GM19467 (cell line): ENCODE measurements around the gene UCN3.
A peak's percentile ranks its signal among the peaks of the same experiment; 100 is the strongest.
"Not testable (repeated sequence)": the region's sequence is repeated elsewhere in the genome, so short reads cannot be mapped to it uniquely, and the experiment has no call there.

Experiments
- ATAC-seq: cut with Tn5 transposase; IDR thresholded peaks from one replicate; pipeline ENCODE4 v1.9.1; 2021; ENCODE audit warnings: mild to moderate bottlenecking, moderate library complexity; ENCODE audit not compliant: unreplicated experiment

Gene UCN3

GRCh38 chr10:5404208-5405041, 39.7 kb downstream of the UCN3 start, which contains the start of gene TUBAL3:
TSS of gene TUBAL3 (minus strand) at chr10:5404828. CDS start at chr10:5404792, 36 bp downstream.
- ATAC-seq: no peak

- no peak for ATAC-seq
Observed at GRCh38 chr10:5406918-5407317, 42.2 kb downstream of the UCN3 start.

- not testable (repeated sequence) for ATAC-seq
Observed at GRCh38 chr10:5410787-5411186, 46.0 kb downstream of the UCN3 start.

GRCh38 chr10:5411941-5412276, 47.1 kb downstream of the UCN3 start:
- ATAC-seq: no peak

GRCh38 chr10:5412277-5412941, 47.6 kb downstream of the UCN3 start, which contains the start of gene NET1:
TSS of gene NET1 (plus strand) at chr10:5412557. CDS start at chr10:5412693, 136 bp downstream.
- peak; percentile 95 for ATAC-seq

- no peak for ATAC-seq
Observed at GRCh38 chr10:5413012-5413938, 48.5 kb downstream of the UCN3 start.

- no peak for ATAC-seq
Observed at GRCh38 chr10:5416981-5417380, 52.2 kb downstream of the UCN3 start.

- ATAC-seq: no peak
Observed at GRCh38 chr10:5418584-5418983, 53.8 kb downstream of the UCN3 start.

- ATAC-seq: no peak
Observed at GRCh38 chr10:5419466-5420094, 54.8 kb downstream of the UCN3 start.

GRCh38 chr10:5423771-5424170, 59.0 kb downstream of the UCN3 start:
- no peak for ATAC-seq
